Measurements from ENCODE around the gene TRPM8. TPM values are rescaled to one million over a fixed set of nuclear protein-coding genes. Genes with fewer than 3 reads are reported as not detected.
"Not testable (repeated sequence)": the region's sequence is repeated elsewhere in the genome, so short reads cannot be mapped to it uniquely, and the experiment has no call there.

Gene TRPM8
- total and polyA plus RNA-seq, 2 of the 8 experiments (the other 6 are each of a cell fraction or from before 2014, with no cell fraction given), result 0.18 to 0.54 TPM

- H2BK20ac ChIP-seq (ENCODE audit: low read length); H4K91ac ChIP-seq (replicated peaks; ENCODE audit: insufficient read length, low read length); FAIRE-seq; H3K56ac ChIP-seq (replicated peaks; ENCODE audit: insufficient read length, low read depth, low read length); H4K20me1 ChIP-seq (replicated peaks in 1 of 2; ENCODE audit: control insufficient read depth in 1 of 2, insufficient read depth in 2 of 2, low read length in 2 of 2); DNase-seq (ENCODE audit: low read depth in 1 of 2, low spot score in 2 of 2); H3K36me3 ChIP-seq (ENCODE audit: control insufficient read depth in 2 of 4, insufficient read depth in 4 of 4, low read length in 3 of 4); H3K9ac ChIP-seq (replicated peaks in 1 of 4; ENCODE audit: extremely low read depth in 1 of 4, low read depth in 3 of 4, low read length in 3 of 4); CTCF ChIA-PET (ENCODE audit: partially characterized antibody); H3K23ac ChIP-seq (ENCODE audit: insufficient read length); H3K27ac ChIP-seq (ENCODE audit: low read depth, low read length); H3K79me1 ChIP-seq (ENCODE audit: low read depth, low read length); H3K18ac ChIP-seq (ENCODE audit: extremely low read depth, low read length); H3K79me2 ChIP-seq (ENCODE audit: control insufficient read depth in 1 of 2, insufficient read depth in 2 of 2, low read length in 2 of 2); H3K4me2 ChIP-seq (ENCODE audit: insufficient read depth in 1 of 2, low read depth in 2 of 2, low read length in 2 of 2); H3K9me3 ChIP-seq (ENCODE audit: insufficient read depth in 2 of 2, low read depth in 1 of 2, low read length in 1 of 2); H3K4me3 ChIP-seq (ENCODE audit: extremely low read depth in 1 of 4, insufficient read depth in 2 of 4, low read depth in 3 of 4, low read length in 4 of 4); H2AFZ ChIP-seq (ENCODE audit: low read length); H2AK5ac ChIP-seq (ENCODE audit: low read depth, low read length); H3K23me2 ChIP-seq (ENCODE audit: low read depth, low read length); H3K4ac ChIP-seq (replicated peaks; ENCODE audit: insufficient read length, low read depth, low read length); H2BK12ac ChIP-seq (ENCODE audit: low read depth, low read length); H2BK5ac ChIP-seq (ENCODE audit: low read depth, low read length); H4K8ac ChIP-seq (ENCODE audit: extremely low read depth, insufficient read depth, low read length); H4K5ac ChIP-seq (ENCODE audit: insufficient read length, low read depth, low read length); H3K14ac ChIP-seq (ENCODE audit: insufficient read length); POLR2A ChIA-PET (ENCODE audit: partially characterized antibody); H2BK15ac ChIP-seq (ENCODE audit: low read length); H3K27me3 ChIP-seq (replicated peaks in 1 of 4; ENCODE audit: control insufficient read depth in 3 of 4, extremely low read depth in 1 of 4, insufficient read depth in 3 of 4, low read length in 3 of 4); H3K4me1 ChIP-seq (replicated peaks in 1 of 4; ENCODE audit: control insufficient read depth in 3 of 4, insufficient read depth in 4 of 4, low read length in 3 of 4); H2BK120ac ChIP-seq (replicated peaks; ENCODE audit: low read depth, low read length): not testable (repeated sequence)
- WGBS, 2 experiments (ENCODE audit: extremely low coverage in 1 of 2, insufficient coverage in 1 of 2, insufficient read length in 1 of 2, insufficient replicate concordance in 2 of 2, low coverage in 1 of 2, low lambda C conversion rate in 2 of 2, missing lambda C conversion rate in 1 of 2), result 85% methylated on average over 2 of the region's 2 CpGs; no CpG with 5 or more reads in 1 of the 2 experiments
These were observed 45.0 kb upstream of the TRPM8 start for GRCh38 chr2:233872125-233872524.
